Coronary artery (tissue), 2 donors: ENCODE results near the gene BABAM2.
"Not testable (repeated sequence)": the region's sequence is repeated elsewhere in the genome, so short reads cannot be mapped to it uniquely, and the experiment has no call there.

Experiments used
- DNase-seq: peaks from one replicate; pipeline ENCODE4 v3.0.0-alpha.2; 2017; ENCODE audit warnings: low spot score
- H3K27ac ChIP-seq, 2 donors: fragments of 200-600 bp; sonication (generic); one replicate each; pipeline ENCODE4 v1.5.1; 2016 to 2019
- H3K4me3 ChIP-seq: fragments of 200-600 bp; sonication (generic); 2 replicates; pipeline ENCODE4 v1.5.1; 2016; ENCODE audit warnings: mild to moderate bottlenecking, moderate library complexity
- TF ChIP-seq, protein P1 (sequence below): fragments of 200-600 bp; sonication (generic); IDR thresholded peaks from one replicate; pipeline ENCODE4 v1.5.1; 2019; ENCODE audit warnings: antibody characterized with exemption

BABAM2 gene

DNA sequence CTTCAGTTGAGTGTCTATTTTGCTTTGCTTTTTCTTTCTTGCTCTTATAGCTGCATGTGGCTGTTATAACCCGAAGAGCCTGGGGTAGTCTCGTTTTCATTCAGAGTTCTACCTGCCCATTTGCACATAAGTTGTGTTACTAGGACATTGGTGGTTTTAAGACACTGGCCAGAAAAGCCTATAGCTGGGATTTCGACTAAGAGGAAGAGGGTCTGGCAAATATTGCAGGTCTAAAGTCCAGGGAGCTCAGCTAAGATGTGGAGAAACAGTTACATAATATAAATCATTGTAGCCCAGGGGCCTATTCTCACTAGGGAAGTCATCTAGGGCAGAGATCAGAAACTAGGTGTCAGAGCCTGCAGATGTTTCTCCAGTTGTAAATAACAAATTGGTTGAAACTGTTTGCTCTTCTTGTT, 120.8 kb downstream of the BABAM2 start:
- Histone ChIP-seq H3K27ac (no peak overlapping the region), H3K4me3 (no peak overlapping the region)
- TF ChIP-seq, protein P1, sequence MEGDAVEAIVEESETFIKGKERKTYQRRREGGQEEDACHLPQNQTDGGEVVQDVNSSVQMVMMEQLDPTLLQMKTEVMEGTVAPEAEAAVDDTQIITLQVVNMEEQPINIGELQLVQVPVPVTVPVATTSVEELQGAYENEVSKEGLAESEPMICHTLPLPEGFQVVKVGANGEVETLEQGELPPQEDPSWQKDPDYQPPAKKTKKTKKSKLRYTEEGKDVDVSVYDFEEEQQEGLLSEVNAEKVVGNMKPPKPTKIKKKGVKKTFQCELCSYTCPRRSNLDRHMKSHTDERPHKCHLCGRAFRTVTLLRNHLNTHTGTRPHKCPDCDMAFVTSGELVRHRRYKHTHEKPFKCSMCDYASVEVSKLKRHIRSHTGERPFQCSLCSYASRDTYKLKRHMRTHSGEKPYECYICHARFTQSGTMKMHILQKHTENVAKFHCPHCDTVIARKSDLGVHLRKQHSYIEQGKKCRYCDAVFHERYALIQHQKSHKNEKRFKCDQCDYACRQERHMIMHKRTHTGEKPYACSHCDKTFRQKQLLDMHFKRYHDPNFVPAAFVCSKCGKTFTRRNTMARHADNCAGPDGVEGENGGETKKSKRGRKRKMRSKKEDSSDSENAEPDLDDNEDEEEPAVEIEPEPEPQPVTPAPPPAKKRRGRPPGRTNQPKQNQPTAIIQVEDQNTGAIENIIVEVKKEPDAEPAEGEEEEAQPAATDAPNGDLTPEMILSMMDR = no peak
- DNase-seq = no peak

DNA sequence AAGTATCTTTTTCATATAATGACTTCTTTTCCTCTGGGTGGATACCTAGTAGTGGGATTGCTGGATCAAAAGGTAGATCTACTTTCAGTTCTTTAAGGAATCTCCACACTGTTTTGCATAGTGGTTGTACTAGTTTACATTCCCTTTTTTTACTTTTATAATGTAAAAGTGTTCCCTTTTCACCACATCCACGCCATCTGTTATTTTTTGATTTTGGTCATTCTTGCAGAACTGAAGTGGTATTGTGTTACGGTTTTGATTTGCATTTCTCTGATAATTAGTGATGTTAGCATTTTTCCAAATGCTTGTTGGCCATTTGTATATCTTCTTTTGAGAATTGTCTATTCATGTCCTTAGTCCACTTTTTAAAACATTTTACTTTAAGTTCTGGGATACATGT, 127.9 kb downstream of the BABAM2 start:
- not testable (repeated sequence) for H3K27ac ChIP-seq, H3K4me3 ChIP-seq, DNase-seq

DNA sequence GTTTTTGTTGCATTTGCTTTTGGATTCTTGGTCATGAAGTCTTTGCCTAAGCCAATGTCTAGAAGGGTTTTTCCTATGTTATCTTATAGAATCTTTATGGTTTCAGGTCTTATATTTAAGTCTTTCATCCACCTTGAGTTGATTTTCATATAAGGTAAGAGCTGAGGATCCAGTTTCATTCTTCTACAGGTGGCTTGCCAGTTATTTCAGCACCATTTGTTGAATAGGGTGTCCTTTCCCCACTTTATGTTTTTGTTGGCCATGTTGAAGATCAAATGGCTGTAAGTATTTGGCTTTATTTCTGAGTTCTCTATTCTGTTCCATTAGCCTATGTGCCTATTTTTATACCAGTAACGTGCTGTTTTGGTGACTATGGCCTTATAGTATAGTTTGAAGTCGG, 129.0 kb downstream of the BABAM2 start:
- H3K27ac ChIP-seq, H3K4me3 ChIP-seq, DNase-seq: not testable (repeated sequence)

DNA sequence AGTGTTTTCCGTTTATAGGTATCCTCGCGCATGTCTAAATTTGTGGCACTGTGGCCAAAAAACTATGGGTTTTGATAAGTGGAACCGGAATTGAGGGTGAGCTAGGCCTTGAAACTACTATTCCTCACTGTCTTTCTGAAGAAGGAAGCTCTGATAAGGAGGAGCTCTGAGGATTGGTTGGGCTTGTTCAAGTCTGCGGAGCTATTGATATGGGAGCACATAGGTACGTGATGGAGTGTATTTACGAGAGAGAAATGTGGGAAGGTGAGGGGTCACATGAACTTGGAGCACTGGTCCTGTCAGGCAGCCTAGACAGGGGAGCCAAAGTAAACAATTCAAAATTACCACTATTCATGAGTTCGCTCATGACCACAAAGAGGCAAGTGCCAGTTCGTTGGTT, 131.4 kb downstream of the BABAM2 start:
- no peak for DNase-seq
- no peak overlapping the region for H3K27ac ChIP-seq
- TF ChIP-seq, protein P1 = no peak
- no peak overlapping the region for H3K4me3 ChIP-seq

DNA sequence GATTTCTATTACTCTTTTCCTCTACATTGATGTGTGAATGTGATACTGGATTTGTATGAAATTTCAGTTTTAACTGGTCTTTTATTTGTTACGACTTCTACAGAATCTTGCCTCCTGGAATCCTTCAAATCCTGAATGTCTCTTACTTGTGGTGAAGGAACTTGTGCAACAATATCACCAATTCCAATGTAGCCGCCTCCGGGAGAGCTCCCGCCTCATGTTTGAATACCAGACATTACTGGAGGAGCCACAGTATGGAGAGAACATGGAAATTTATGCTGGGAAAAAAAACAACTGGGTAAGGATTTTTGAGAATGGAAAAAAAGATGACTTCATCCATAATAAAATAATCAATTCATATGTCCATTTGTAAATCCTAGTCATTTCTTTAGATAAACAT, 134.6 kb downstream of the BABAM2 start:
- no peak for DNase-seq
- TF ChIP-seq, protein P1 = no peak
- H3K27ac ChIP-seq = no peak overlapping the region

DNA sequence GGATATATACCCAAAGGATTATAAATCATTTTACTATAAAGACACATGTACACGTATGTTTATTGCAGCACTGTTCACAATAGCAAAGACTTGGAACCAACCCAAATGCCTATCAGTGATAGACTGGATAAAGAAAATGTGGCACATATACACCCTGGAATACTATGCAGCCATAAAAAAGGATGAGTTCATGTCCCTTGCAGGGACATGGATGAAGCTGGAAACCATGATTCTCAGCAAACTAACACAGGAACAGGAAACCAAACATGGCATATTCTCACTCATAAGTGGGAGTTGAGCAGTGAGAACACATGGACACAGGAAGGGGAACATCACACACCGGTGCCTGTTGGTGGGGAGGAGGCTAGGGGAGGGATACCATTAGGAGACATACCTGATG, 135.7 kb downstream of the BABAM2 start:
- not testable (repeated sequence) for DNase-seq, H3K4me3 ChIP-seq, H3K27ac ChIP-seq

More for the DNA sequence above, 134.6 kb downstream of the BABAM2 start:
- H3K4me3 ChIP-seq = no peak overlapping the region

DNA sequence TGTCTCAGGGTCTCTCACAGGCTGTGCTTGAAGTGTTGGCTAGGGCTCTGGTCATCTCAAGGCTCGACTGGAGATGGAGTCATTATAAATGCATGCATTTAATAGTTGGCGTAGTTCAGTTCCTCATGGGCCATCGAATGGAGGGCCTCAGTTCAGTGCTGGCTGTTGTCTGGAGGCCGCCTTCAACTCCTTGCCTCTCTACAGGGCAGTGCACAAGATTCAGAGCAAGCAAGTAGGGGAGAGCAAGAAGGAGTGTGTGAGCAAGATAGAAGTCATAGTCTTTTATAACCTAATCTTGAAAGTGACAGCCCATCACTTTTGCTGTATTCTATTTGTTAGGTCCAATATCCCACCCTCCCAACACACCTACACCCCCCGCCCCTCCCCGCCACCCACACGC, 137.5 kb downstream of the BABAM2 start:
- H3K27ac ChIP-seq = no peak overlapping the region
- DNase-seq = no peak
- TF ChIP-seq, protein P1 = no peak
- no peak overlapping the region for H3K4me3 ChIP-seq

DNA sequence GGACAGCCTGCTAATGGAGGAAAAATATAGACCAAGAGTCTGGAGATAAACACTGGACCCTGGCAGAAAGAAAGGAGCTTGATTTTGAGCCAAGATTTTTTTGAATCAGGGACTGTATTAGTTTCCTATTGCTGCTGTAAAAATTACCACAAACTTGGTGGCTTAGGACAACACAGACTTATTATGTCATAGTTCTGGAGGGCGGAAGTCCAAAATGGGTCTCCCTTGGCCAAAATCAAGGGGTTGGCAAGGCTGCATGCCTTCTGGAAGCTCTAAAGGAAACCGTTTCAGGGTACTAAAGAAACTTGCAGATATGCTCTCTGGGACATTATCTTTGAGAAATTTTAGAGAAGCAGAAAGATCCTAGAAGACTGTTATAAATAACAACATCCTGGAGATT, 140.1 kb downstream of the BABAM2 start:
- no peak for DNase-seq
- no peak overlapping the region for H3K27ac ChIP-seq
- TF ChIP-seq, protein P1 = no peak
- H3K4me3 ChIP-seq = no peak overlapping the region

DNA sequence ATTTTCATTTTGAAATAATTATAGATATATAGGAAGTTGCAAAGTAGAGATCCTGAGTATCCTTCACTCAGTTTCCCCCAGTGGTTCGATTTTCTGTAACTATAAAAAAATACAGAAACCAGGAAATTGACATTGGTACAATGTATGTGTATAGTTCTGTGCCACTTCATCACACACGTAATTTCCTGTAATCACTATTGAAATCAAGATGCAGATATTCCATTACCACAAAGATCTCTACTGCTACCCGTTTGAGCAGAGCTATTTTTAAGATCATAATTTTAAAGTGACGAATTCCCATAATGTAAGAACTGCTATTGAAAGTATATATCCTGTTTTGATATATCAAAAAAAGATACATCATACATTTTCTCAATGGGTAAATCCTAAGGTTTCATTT, 142.3 kb downstream of the BABAM2 start:
- TF ChIP-seq, protein P1 = no peak

More for the DNA sequence above, 142.3 kb downstream of the BABAM2 start:
- H3K27ac ChIP-seq = no peak overlapping the region
- no peak overlapping the region for H3K4me3 ChIP-seq
- no peak for DNase-seq
